ENCODE results near the gene SAXO1.

SAXO1 gene

GRCh38 chr9:19030899-19031298 lies 2.1 kb downstream of the SAXO1 start:
- no peak for DNase-seq (ENCODE audit: low read depth in 1 of 2, low spot score in 1 of 2)
- TF ChIP-seq POLR2AphosphoS5 (IDR thresholded peaks at IDR 0.05; ENCODE audit: low read depth) (no peak), REST (IDR thresholded peaks at IDR 0.05; ENCODE audit: insufficient replicate concordance, low read depth) (no peak), CTCF (IDR thresholded peaks at IDR 0.05; ENCODE audit: insufficient read depth, low read length) (no peak), SPI1 (IDR thresholded peaks at IDR 0.05; ENCODE audit: borderline replicate concordance, low read depth) (no peak), GABPA (IDR thresholded peaks at IDR 0.05; ENCODE audit: low read depth) (no peak)
- H3K27me3 ChIP-seq (ENCODE audit: insufficient read depth, poor library complexity, severe bottlenecking) = no peaks in the 10 kb centered on the region

GRCh38 chr9:19028835-19029451 lies 4.1 kb downstream of the SAXO1 start:
- TF ChIP-seq GABPA (IDR thresholded peaks at IDR 0.05; ENCODE audit: low read depth) (no peak), CTCF (IDR thresholded peaks at IDR 0.05; ENCODE audit: insufficient read depth, low read length) (peak; percentile 10)
- peak in 1 of 2 experiments; percentile 9 for DNase-seq (ENCODE audit: low read depth in 1 of 2, low spot score in 1 of 2)
- Histone ChIP-seq H3K27ac (replicated peaks) (no peak overlapping the region), H3K4me3 (replicated peaks; ENCODE audit: insufficient read depth, low read length) (no peak overlapping the region), H3K27me3 (ENCODE audit: insufficient read depth, poor library complexity, severe bottlenecking) (no peaks in the 10 kb centered on the region)

More at GRCh38 chr9:19030899-19031298, 2.1 kb downstream of the SAXO1 start:
- Histone ChIP-seq H3K27ac (replicated peaks) (no peak overlapping the region), H3K4me3 (replicated peaks; ENCODE audit: insufficient read depth, low read length) (no peak overlapping the region)

GRCh38 chr9:19027825-19028224 lies 5.2 kb downstream of the SAXO1 start:
- TF ChIP-seq CTCF (IDR thresholded peaks at IDR 0.05; ENCODE audit: insufficient read depth, low read length) (no peak), GABPA (IDR thresholded peaks at IDR 0.05; ENCODE audit: low read depth) (no peak), REST (IDR thresholded peaks at IDR 0.05; ENCODE audit: insufficient replicate concordance, low read depth) (no peak)
- no peak overlapping the region for H3K4me3 ChIP-seq (replicated peaks; ENCODE audit: insufficient read depth, low read length)
- no peaks in the 10 kb centered on the region for H3K27me3 ChIP-seq (ENCODE audit: insufficient read depth, poor library complexity, severe bottlenecking)
- H3K27ac ChIP-seq (replicated peaks) = no peak overlapping the region
- DNase-seq (ENCODE audit: low read depth in 1 of 2, low spot score in 1 of 2) = no peak

GRCh38 chr9:19026375-19026774 lies 6.6 kb downstream of the SAXO1 start:
- no peak for TF ChIP-seq CTCF (IDR thresholded peaks at IDR 0.05; ENCODE audit: insufficient read depth, low read length)
- no peak for TF ChIP-seq GABPA (IDR thresholded peaks at IDR 0.05; ENCODE audit: low read depth)
- no peak for TF ChIP-seq SPI1 (IDR thresholded peaks at IDR 0.05; ENCODE audit: borderline replicate concordance, low read depth)
- TF ChIP-seq POLR2AphosphoS5 (IDR thresholded peaks at IDR 0.05; ENCODE audit: low read depth) = no peak
- TF ChIP-seq REST (IDR thresholded peaks at IDR 0.05; ENCODE audit: insufficient replicate concordance, low read depth) = no peak
- no peak overlapping the region for H3K27ac ChIP-seq (replicated peaks)
- H3K27me3 ChIP-seq (ENCODE audit: insufficient read depth, poor library complexity, severe bottlenecking) = no peaks in the 10 kb centered on the region
- H3K4me3 ChIP-seq (replicated peaks; ENCODE audit: insufficient read depth, low read length) = no peak overlapping the region
- DNase-seq (ENCODE audit: low read depth in 1 of 2, low spot score in 1 of 2) = no peak

All from HL-60 (cell line).